Kidney (tissue), 14 donors: ENCODE data around the gene MAP2K6. TPM values are rescaled to one million over a fixed set of nuclear protein-coding genes. Genes with fewer than 3 reads are reported as not detected.

Experiments
- DNase-seq, 5 donors: peaks; one replicate each; pipeline ENCODE4 v3.0.0-alpha.2; 2013 to 2020
- FAIRE-seq: peaks from 2 replicates; lab custom pipeline; 2012; peaks lifted over from hg19 to GRCh38; lab: Jason Lieb, UNC
- H3K27ac ChIP-seq, 2 donors: one replicate each; pipeline ENCODE4 v1.7.0; 2013; ENCODE audit warnings: low read depth in 2 of 2, low read length in 2 of 2, inconsistent platforms in 1 of 2
- H3K27me3 ChIP-seq: one replicate; pipeline ENCODE4 v1.7.1; 2013; ENCODE audit warnings: low read length, inconsistent platforms; ENCODE audit not compliant: control insufficient read depth, insufficient read depth
- H3K36me3 ChIP-seq, 3 donors: one replicate each; pipeline versions ENCODE4 v1.7.0 to v1.7.1; 2013; ENCODE audit warnings: low read length in 3 of 3, control low read depth in 1 of 3, inconsistent platforms in 1 of 3; ENCODE audit not compliant: insufficient read depth in 3 of 3, control insufficient read depth in 2 of 3
- H3K4me1 ChIP-seq, 3 donors: one replicate each; pipeline versions ENCODE4 v1.7.0 to v1.7.1; 2013; ENCODE audit warnings: low read length in 3 of 3, inconsistent platforms in 1 of 3, low read depth in 1 of 3; ENCODE audit not compliant: control insufficient read depth in 2 of 3, insufficient read depth in 2 of 3
- H3K4me3 ChIP-seq, 3 donors: one replicate each; pipeline versions ENCODE4 v1.7.0 to v1.8.1; 2013; ENCODE audit warnings: low read length in 3 of 3, control low read depth in 1 of 3, inconsistent platforms in 1 of 3
- H3K9ac ChIP-seq, 3 donors: one replicate each; pipeline versions ENCODE4 v1.7.0 to v1.7.1; 2013; ENCODE audit warnings: low read length in 3 of 3, control low read depth in 1 of 3, inconsistent platforms in 1 of 3
- H3K9me3 ChIP-seq, 3 donors: one replicate each; pipeline versions ENCODE4 v1.7.0 to v1.7.1; 2013; ENCODE audit warnings: low read length in 3 of 3, control low read depth in 1 of 3, inconsistent platforms in 1 of 3; ENCODE audit not compliant: control insufficient read depth in 2 of 3, insufficient read depth in 1 of 3
- intact Hi-C: fragments of 100-400 bp; cut with DNase I; formaldehyde crosslinking; loops from one replicate; pipeline ENCODE4 v1.11.1; 2022
- polyA plus RNA-seq: library from polyadenylated mRNA; stranded (reverse); fragments of 350-450 nt; fragmentation: Illumina TruSeq; extraction: RNeasy Lipid Tissue Mini Kit (QIAGEN cat#74804); gene quantifications from one replicate; pipeline ENCODE4 v1.2.3, GENCODE V29; 2014; ENCODE audit warnings: low read depth, low replicate concordance; ENCODE audit not compliant: insufficient read depth
- total RNA-seq: library from RNA; stranded (reverse); fragmentation: NEBNext Ultra II Directional; extraction: Animal tissue kit (Norgen Biotek cat#: 25700); gene quantifications from one replicate; pipeline ENCODE4 v1.2.1, GENCODE V29; 2021
- TF ChIP-seq, protein P1 (sequence below): IDR thresholded peaks from 3 replicates; pipeline ENCODE4 v1.5.1; 2012; ENCODE audit warnings: mild to moderate bottlenecking, moderate library complexity, borderline replicate concordance; ENCODE audit not compliant: insufficient read depth; ENCODE audit errors: extremely low read depth
- donor health status: control.
- donor health status: control.
- donor health status: control.
- donor health status: control.
- donor health status: control.
- donor health status: DM: yes; HTN: yes; CAD: no.
- donor health status: Normal renal cell carcinoma (clear cell type).

The MAP2K6 gene
- total and polyA plus RNA-seq, 2 donors from 2014 or later, result 8.6 to 10.2 TPM

DNA sequence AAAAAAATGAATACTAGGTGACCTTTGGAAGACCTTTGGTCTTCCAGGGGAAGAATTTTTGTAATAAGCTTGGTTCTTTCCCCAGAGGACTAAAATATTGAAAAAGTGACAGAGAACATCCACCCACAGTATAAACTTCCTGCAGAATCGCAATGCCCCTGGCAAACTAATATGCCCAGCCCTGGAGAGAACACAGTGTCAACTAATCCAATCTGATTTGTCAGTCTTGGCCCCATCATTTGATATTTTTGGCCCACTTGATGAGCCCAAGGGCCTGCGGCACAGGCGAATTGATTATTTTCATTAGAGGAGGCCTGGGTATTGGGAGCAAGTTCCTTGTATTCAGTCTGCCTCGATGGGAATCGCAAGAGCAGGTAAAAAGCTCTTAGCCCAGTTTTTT, 98.4 kb downstream of the MAP2K6 start:
- FAIRE-seq, result no peak
- no peak overlapping the region for H3K4me3 ChIP-seq
- no peaks in the 10 kb centered on the region for H3K36me3 ChIP-seq
- DNase-seq, result no peak
- no peak overlapping the region for H3K27ac ChIP-seq
- H3K27me3 ChIP-seq, result no peaks in the 10 kb centered on the region
- intact Hi-C loops, result no loop called here
- no peaks in the 10 kb centered on the region for H3K4me1 ChIP-seq
- TF ChIP-seq, protein P1, sequence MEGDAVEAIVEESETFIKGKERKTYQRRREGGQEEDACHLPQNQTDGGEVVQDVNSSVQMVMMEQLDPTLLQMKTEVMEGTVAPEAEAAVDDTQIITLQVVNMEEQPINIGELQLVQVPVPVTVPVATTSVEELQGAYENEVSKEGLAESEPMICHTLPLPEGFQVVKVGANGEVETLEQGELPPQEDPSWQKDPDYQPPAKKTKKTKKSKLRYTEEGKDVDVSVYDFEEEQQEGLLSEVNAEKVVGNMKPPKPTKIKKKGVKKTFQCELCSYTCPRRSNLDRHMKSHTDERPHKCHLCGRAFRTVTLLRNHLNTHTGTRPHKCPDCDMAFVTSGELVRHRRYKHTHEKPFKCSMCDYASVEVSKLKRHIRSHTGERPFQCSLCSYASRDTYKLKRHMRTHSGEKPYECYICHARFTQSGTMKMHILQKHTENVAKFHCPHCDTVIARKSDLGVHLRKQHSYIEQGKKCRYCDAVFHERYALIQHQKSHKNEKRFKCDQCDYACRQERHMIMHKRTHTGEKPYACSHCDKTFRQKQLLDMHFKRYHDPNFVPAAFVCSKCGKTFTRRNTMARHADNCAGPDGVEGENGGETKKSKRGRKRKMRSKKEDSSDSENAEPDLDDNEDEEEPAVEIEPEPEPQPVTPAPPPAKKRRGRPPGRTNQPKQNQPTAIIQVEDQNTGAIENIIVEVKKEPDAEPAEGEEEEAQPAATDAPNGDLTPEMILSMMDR, result no peak
- H3K9ac ChIP-seq, result no peak overlapping the region
- H3K9me3 ChIP-seq, result no peaks in the 10 kb centered on the region

DNA sequence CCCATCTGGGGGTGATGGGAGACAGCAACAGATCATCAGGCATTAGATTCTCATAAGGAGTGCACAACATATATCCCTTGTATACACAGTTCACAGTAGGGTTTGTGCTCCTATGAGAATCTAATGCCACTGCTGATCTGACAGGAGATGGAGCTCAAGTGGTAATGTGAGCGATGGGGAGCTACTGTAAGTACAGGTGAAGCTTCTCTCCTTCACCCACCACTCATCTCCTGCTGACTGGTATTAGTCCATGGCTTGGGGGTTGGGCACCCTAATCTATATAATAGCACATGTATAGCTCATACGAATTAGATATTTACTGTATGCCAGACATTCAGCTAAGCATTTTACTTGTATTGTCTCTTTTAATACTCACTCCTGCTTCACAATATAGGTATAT, 101.7 kb downstream of the MAP2K6 start:
- FAIRE-seq, result no peak
- intact Hi-C loops, result no loop called here
- Histone ChIP-seq H3K4me3 (no peak overlapping the region), H3K4me1 (no peaks in the 10 kb centered on the region), H3K9ac (no peak overlapping the region), H3K9me3 (no peaks in the 10 kb centered on the region), H3K27me3 (no peaks in the 10 kb centered on the region), H3K36me3 (peaks cover 2 to 8% (median 7%) of the 10 kb centered on the region in 3 donors), H3K27ac (no peak overlapping the region)
- TF ChIP-seq, protein P1, result no peak
- no peak for DNase-seq

DNA sequence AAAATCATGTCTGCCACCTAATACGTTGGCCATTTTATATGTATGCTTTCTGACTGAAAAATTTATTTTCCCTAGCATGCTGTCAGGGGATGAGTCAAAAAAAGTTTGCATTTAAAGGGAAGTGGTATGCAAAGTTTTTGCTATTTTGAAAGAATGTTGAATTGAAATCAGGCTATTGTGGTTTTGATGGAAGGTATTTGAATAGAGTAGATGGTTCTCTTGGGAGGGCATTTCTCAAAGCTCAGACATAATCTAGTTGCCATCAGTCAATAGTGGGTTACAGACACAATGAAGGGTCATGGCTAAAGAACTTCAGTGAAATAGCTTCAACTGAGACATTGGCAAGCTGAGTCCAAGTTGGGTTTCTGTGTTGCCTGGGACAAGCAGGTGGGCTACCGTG, 102.4 kb downstream of the MAP2K6 start:
- intact Hi-C loops, result no loop called here
- Histone ChIP-seq H3K27ac (no peak overlapping the region), H3K9ac (no peak overlapping the region), H3K27me3 (no peaks in the 10 kb centered on the region), H3K36me3 (peaks cover 2 to 8% (median 7%) of the 10 kb centered on the region in 3 donors), H3K9me3 (no peaks in the 10 kb centered on the region), H3K4me3 (no peak overlapping the region), H3K4me1 (no peaks in the 10 kb centered on the region)
- DNase-seq (no peak), FAIRE-seq (no peak)
- TF ChIP-seq, protein P1, result no peak

DNA sequence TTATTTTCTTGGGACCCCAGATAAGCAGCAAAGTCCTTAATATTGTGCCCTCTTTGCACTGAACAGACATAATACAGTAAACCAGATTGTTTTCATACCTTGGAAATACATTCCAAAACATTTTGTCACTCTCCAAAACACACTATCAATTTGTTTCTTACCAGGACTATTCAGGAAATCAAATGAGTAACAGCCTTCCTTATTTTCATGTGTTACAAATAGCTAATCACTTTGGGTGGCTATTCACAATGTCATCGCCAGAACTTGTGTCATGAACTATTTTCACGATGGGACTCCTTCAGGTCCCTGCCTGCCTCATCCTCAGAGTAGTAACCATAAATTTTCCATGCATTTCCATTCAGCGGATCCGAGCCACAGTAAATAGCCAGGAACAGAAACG, 104.5 kb downstream of the MAP2K6 start:
- no peaks in the 10 kb centered on the region for H3K4me1 ChIP-seq
- DNase-seq (no peak), FAIRE-seq (no peak)
- H3K27me3 ChIP-seq, result no peaks in the 10 kb centered on the region
- H3K9ac ChIP-seq, result no peak overlapping the region
- TF ChIP-seq, protein P1, result no peak
- intact Hi-C loops, result no loop called here
- H3K4me3 ChIP-seq, result no peak overlapping the region
- H3K9me3 ChIP-seq, result no peaks in the 10 kb centered on the region
- no peak overlapping the region for H3K27ac ChIP-seq
- peaks cover 2 to 8% (median 7%) of the 10 kb centered on the region in 3 donors for H3K36me3 ChIP-seq
